Measurements from ENCODE around the gene LRRC17. TPM values are rescaled to one million over a fixed set of nuclear protein-coding genes. Genes with fewer than 3 reads are reported as not detected.

Gene LRRC17
- total and polyA plus RNA-seq, 10 of the 15 experiments (the other 5 are each of a cell fraction or from before 2014, with no cell fraction given) = 0.06 to 0.31 (median 0.10) TPM; not detected in 5

- TF ChIP-seq RELA (IDR thresholded peaks at IDR 0.05; ENCODE audit: borderline replicate concordance, partially characterized antibody) (no peak), NFYA (IDR thresholded peaks at IDR 0.05; ENCODE audit: borderline replicate concordance, low read depth, low read length) (no peak), YBX1 (IDR thresholded peaks at IDR 0.05) (no peak), USF1 (IDR thresholded peaks at IDR 0.05; ENCODE audit: borderline replicate concordance, extremely low read length, insufficient read depth, low read depth, low read length) (no peak)
- TF ChIP-seq, protein P1, sequence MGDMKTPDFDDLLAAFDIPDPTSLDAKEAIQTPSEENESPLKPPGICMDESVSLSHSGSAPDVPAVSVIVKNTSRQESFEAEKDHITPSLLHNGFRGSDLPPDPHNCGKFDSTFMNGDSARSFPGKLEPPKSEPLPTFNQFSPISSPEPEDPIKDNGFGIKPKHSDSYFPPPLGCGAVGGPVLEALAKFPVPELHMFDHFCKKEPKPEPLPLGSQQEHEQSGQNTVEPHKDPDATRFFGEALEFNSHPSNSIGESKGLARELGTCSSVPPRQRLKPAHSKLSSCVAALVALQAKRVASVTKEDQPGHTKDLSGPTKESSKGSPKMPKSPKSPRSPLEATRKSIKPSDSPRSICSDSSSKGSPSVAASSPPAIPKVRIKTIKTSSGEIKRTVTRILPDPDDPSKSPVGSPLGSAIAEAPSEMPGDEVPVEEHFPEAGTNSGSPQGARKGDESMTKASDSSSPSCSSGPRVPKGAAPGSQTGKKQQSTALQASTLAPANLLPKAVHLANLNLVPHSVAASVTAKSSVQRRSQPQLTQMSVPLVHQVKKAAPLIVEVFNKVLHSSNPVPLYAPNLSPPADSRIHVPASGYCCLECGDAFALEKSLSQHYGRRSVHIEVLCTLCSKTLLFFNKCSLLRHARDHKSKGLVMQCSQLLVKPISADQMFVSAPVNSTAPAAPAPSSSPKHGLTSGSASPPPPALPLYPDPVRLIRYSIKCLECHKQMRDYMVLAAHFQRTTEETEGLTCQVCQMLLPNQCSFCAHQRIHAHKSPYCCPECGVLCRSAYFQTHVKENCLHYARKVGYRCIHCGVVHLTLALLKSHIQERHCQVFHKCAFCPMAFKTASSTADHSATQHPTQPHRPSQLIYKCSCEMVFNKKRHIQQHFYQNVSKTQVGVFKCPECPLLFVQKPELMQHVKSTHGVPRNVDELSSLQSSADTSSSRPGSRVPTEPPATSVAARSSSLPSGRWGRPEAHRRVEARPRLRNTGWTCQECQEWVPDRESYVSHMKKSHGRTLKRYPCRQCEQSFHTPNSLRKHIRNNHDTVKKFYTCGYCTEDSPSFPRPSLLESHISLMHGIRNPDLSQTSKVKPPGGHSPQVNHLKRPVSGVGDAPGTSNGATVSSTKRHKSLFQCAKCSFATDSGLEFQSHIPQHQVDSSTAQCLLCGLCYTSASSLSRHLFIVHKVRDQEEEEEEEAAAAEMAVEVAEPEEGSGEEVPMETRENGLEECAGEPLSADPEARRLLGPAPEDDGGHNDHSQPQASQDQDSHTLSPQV (IDR thresholded peaks at IDR 0.05) = no peak
Observed at GRCh38 chr7:102874166-102874829, 38.5 kb upstream of the LRRC17 start (continued).

- intact Hi-C loops (cut with micrococcal nuclease; ENCODE audit: unreplicated experiment) = loop anchor here (2.0 kb wide), 1 partner anchor 50 kb away; no protein-coding TSS in a partner anchor
- Histone ChIP-seq H3K4me3 (no peak overlapping the region), H3K36me3 (ENCODE audit: control insufficient read depth in 2 of 2, insufficient read depth in 2 of 2, low read length in 1 of 2) (no peaks in the 10 kb centered on the region), H3K27me3 (replicated peaks in 1 of 2; ENCODE audit: control insufficient read depth in 2 of 2, insufficient read depth in 2 of 2, low read length in 1 of 2) (no peaks in the 10 kb centered on the region; a peak in 1 of 4 replicates), H3K27ac (ENCODE audit: control insufficient read depth, insufficient read depth) (no peak overlapping the region), H3K4me1 (ENCODE audit: control insufficient read depth, insufficient read depth, low read length) (no peaks in the 10 kb centered on the region), H3K9ac (ENCODE audit: control insufficient read depth, insufficient read depth, low read length) (no peak overlapping the region), H4K20me1 (ENCODE audit: control insufficient read depth, insufficient read depth) (no peaks in the 10 kb centered on the region), H2AFZ (ENCODE audit: control insufficient read depth, low read depth, low read length) (no peak overlapping the region), H3K9me3 (replicated peaks; ENCODE audit: control insufficient read depth, insufficient read depth, low read length) (no peaks in the 10 kb centered on the region; the same call in 2 of the 3 replicates), H3K4me2 (ENCODE audit: control insufficient read depth, insufficient read depth) (no peak overlapping the region), H3K79me2 (ENCODE audit: control insufficient read depth, insufficient read depth, low read length) (no peaks in the 10 kb centered on the region)
- 87% methylated on average over 1 of the region's 1 CpG for WGBS (ENCODE audit: insufficient coverage, insufficient replicate concordance, low lambda C conversion rate, missing lambda C conversion rate)
- ChIA-PET SMC1A (ENCODE audit: uncharacterized antibody, unreplicated experiment) (interaction anchor here (1.1 kb wide), 1 partner anchor 43 kb away, joined by 3 read pairs; no protein-coding TSS in a partner anchor), CTCF (interaction anchor here (1.6 kb wide), 1 partner anchor 201 kb away, joined by 4 read pairs; the partner anchor contains the start of gene ARMC10), RAD21 (ENCODE audit: unreplicated experiment) (interaction anchor here (1.0 kb wide), 1 partner anchor 191 kb away, joined by 3 read pairs; no protein-coding TSS in a partner anchor), POLR2A (no interaction called here)
- no peak for DNase-seq (ENCODE audit: low read depth, low spot score)
- no peak for ATAC-seq
- no peak for TF ChIP-seq SREBF2 (IDR thresholded peaks at IDR 0.05; ENCODE audit: low read length)
- TF ChIP-seq, protein P2, sequence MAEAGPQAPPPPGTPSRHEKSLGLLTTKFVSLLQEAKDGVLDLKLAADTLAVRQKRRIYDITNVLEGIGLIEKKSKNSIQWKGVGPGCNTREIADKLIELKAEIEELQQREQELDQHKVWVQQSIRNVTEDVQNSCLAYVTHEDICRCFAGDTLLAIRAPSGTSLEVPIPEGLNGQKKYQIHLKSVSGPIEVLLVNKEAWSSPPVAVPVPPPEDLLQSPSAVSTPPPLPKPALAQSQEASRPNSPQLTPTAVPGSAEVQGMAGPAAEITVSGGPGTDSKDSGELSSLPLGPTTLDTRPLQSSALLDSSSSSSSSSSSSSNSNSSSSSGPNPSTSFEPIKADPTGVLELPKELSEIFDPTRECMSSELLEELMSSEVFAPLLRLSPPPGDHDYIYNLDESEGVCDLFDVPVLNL (IDR thresholded peaks at IDR 0.05; ENCODE audit: low read depth, low read length) = no peak
- TF ChIP-seq JUND (IDR thresholded peaks at IDR 0.05; ENCODE audit: low read depth, low read length) = no peak
- no TSS peak for BruUV-seq (replicated peaks)
- in situ Hi-C loops (cut with MboI) = no loop called here
- no peak for FAIRE-seq
Observed at GRCh38 chr7:102874966-102875365, 37.8 kb upstream of the LRRC17 start.

Measured in GM12878 (cell line).